NCI-H1092 treated with DMSO at 0.1 percent for 48 hours (cell line): ENCODE results near the gene TNFRSF9.
"Not testable (repeated sequence)": the region's sequence is repeated elsewhere in the genome, so short reads cannot be mapped to it uniquely, and the experiment has no call there.

Experiments
- DNase-seq: peaks from one replicate; lab custom pipeline; 2025; lab: John Stamatoyannopoulos, UW

Gene TNFRSF9

GRCh38 chr1:7960867-7961215 is 20.2 kb upstream of the TNFRSF9 start:
- no peak for DNase-seq

- DNase-seq, result no peak
Measured at GRCh38 chr1:7960165-7960564, 19.5 kb upstream of the TNFRSF9 start.

GRCh38 chr1:7956218-7957032 is 15.8 kb upstream of the TNFRSF9 start:
- no peak for DNase-seq

GRCh38 chr1:7954683-7955082 is 14.0 kb upstream of the TNFRSF9 start:
- DNase-seq, result peak; percentile 25

- peak; percentile 97 for DNase-seq
Measured at GRCh38 chr1:7953850-7954609, 13.4 kb upstream of the TNFRSF9 start.

GRCh38 chr1:7952791-7953190 is 12.2 kb upstream of the TNFRSF9 start:
- not testable (repeated sequence) for DNase-seq

- DNase-seq, result no peak
Measured at GRCh38 chr1:7948960-7949359, 8.3 kb upstream of the TNFRSF9 start.

GRCh38 chr1:7943251-7943650 is 2.6 kb upstream of the TNFRSF9 start:
- DNase-seq, result no peak

GRCh38 chr1:7942214-7942921 is 1.7 kb upstream of the TNFRSF9 start:
- DNase-seq, result no peak

GRCh38 chr1:7941437-7941793 is 776 bp upstream of the TNFRSF9 start:
- DNase-seq, result no peak

GRCh38 chr1:7940034-7940433 is 605 bp downstream of the TNFRSF9 start:
- no peak for DNase-seq

GRCh38 chr1:7938070-7938469 is 2.6 kb downstream of the TNFRSF9 start:
- DNase-seq, result no peak

GRCh38 chr1:7932524-7933138 is 8.0 kb downstream of the TNFRSF9 start:
- no peak for DNase-seq

- no peak for DNase-seq
Measured at GRCh38 chr1:7931446-7931812, 9.2 kb downstream of the TNFRSF9 start.

- no peak for DNase-seq
Measured at GRCh38 chr1:7930645-7931445, 9.8 kb downstream of the TNFRSF9 start.

- DNase-seq, result no peak
Measured at GRCh38 chr1:7929637-7930036, 11.0 kb downstream of the TNFRSF9 start.

- DNase-seq, result no peak
Measured at GRCh38 chr1:7928247-7928646, 12.4 kb downstream of the TNFRSF9 start.

GRCh38 chr1:7927061-7927460 is 13.6 kb downstream of the TNFRSF9 start:
- not testable (repeated sequence) for DNase-seq

- DNase-seq, result no peak
Measured at GRCh38 chr1:7922301-7922700, 18.3 kb downstream of the TNFRSF9 start.

GRCh38 chr1:7921796-7922195 is 18.8 kb downstream of the TNFRSF9 start:
- DNase-seq, result no peak

GRCh38 chr1:7919880-7920279 is 20.8 kb downstream of the TNFRSF9 start:
- DNase-seq, result no peak

GRCh38 chr1:7917971-7918370 is 22.7 kb downstream of the TNFRSF9 start:
- not testable (repeated sequence) for DNase-seq
